ENCODE results near the gene ZIC2.
"Not testable (repeated sequence)": the region's sequence is repeated elsewhere in the genome, so short reads cannot be mapped to it uniquely, and the experiment has no call there.

The ZIC2 gene

GRCh38 chr13:100032642-100033041 lies 51.1 kb downstream of the ZIC2 start:
- DNase-seq: not testable (repeated sequence)

GRCh38 chr13:100035936-100036335 lies 54.4 kb downstream of the ZIC2 start:
- no peak for DNase-seq
